DOHH2 (cell line): Measurements from ENCODE around the gene SUDS3.

Experiments
- CTCF ChIP-seq: fragments of 200-600 bp; sonication (generic); IDR thresholded peaks from one replicate; pipeline ENCODE4 v1.5.1; 2014; ENCODE audit warnings: antibody characterized with exemption, mild to moderate bottlenecking, low read depth, low read length; ENCODE audit not compliant: poor library complexity, severe bottlenecking
- EZH2phosphoT487 ChIP-seq: fragments of 200-600 bp; sonication (generic); IDR thresholded peaks from 2 replicates; pipeline ENCODE4 v1.6.1; 2017; ENCODE audit warnings: borderline replicate concordance, mild to moderate bottlenecking, antibody characterized with exemption, low read length, moderate library complexity, mixed read lengths

GRCh38 chr12:118336123-118336522 is 40.2 kb upstream of the SUDS3 start:
- no peak for TF ChIP-seq CTCF
- TF ChIP-seq EZH2phosphoT487: no peak
